NT2/D1 (cell line): ENCODE data around the gene KCNQ1.

Experiments
- DNase-seq: peaks from one replicate; pipeline ENCODE4 v3.0.0-alpha.2; 2011; ENCODE audit warnings: low read depth, low spot score
- H3K27me3 ChIP-seq: 2 replicates; pipeline ENCODE4 v1.6.0; 2011; ENCODE audit warnings: mild to moderate bottlenecking; ENCODE audit not compliant: insufficient read length, insufficient read depth
- H3K36me3 ChIP-seq: 2 replicates; pipeline ENCODE4 v1.6.1; 2011; ENCODE audit warnings: mild to moderate bottlenecking, low read length, mixed read lengths; ENCODE audit not compliant: insufficient read depth, insufficient read length
- H3K4me1 ChIP-seq: 2 replicates; pipeline ENCODE4 v1.5.1; 2011; ENCODE audit not compliant: insufficient read depth, insufficient read length
- H3K4me3 ChIP-seq: 2 replicates; pipeline ENCODE4 v1.5.1; 2011; ENCODE audit warnings: low read depth; ENCODE audit not compliant: insufficient read length
- H3K9ac ChIP-seq: 2 replicates; pipeline ENCODE4 v1.6.0; 2011; ENCODE audit warnings: low read depth; ENCODE audit not compliant: insufficient read length
- H3K9me3 ChIP-seq: 2 replicates; pipeline ENCODE4 v1.5.1; 2011; ENCODE audit warnings: mild to moderate bottlenecking, low read length; ENCODE audit not compliant: insufficient read depth
- SUZ12 ChIP-seq: IDR thresholded peaks from 2 replicates; pipeline ENCODE4 v1.6.1; 2011; ENCODE audit not compliant: insufficient read length, insufficient read depth; ENCODE audit errors: extremely low read depth
- YY1 ChIP-seq: IDR thresholded peaks from 2 replicates; pipeline ENCODE4 v1.6.1; 2011; ENCODE audit not compliant: insufficient read length, insufficient read depth
- ZNF274 ChIP-seq: IDR thresholded peaks from 2 replicates; pipeline ENCODE4 v1.6.1; 2011; ENCODE audit warnings: mild to moderate bottlenecking, low read depth, low read length

KCNQ1 gene

GRCh38 chr11:2780850-2781407, 336.1 kb downstream of the KCNQ1 start:
- peaks cover 9% of the 10 kb centered on the region for H3K27me3 ChIP-seq
- peaks cover 14% of the 10 kb centered on the region for H3K4me1 ChIP-seq
- H3K9ac ChIP-seq: no peak overlapping the region
- TF ChIP-seq ZNF274 (no peak), YY1 (no peak)
- peaks cover 10% of the 10 kb centered on the region for H3K9me3 ChIP-seq
- no peak overlapping the region for H3K4me3 ChIP-seq
- H3K36me3 ChIP-seq: no peaks in the 10 kb centered on the region
- no peak for DNase-seq

GRCh38 chr11:2781408-2782274, 336.8 kb downstream of the KCNQ1 start:
- no peak for DNase-seq
- Histone ChIP-seq H3K4me1 (peaks cover 14% of the 10 kb centered on the region), H3K36me3 (no peaks in the 10 kb centered on the region), H3K27me3 (peaks cover 4% of the 10 kb centered on the region), H3K9me3 (peaks cover 17% of the 10 kb centered on the region), H3K4me3 (no peak overlapping the region), H3K9ac (no peak overlapping the region)
- TF ChIP-seq ZNF274 (no peak), SUZ12 (no peak), YY1 (no peak)

DNA sequence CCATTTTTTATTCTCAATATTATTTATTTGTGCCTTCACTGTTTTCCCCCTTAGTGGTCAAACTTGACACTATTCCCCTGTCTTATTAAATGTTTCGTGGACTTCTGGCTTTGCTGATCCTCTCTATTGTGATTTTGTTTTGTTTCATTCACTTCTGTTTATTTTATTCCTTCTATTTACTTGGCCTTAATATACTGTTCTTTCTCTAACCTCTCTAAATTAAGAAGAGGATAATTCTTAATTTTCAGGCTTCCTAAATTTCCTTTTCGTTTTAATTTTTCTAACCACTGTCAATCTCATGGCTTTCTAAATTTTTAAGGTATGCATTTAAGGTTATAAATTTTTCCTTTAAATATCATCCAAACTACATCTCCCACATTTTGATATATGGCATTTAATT, 338.0 kb downstream of the KCNQ1 start:
- H3K4me3 ChIP-seq: no peak overlapping the region
- H3K27me3 ChIP-seq: no peaks in the 10 kb centered on the region
- H3K4me1 ChIP-seq: peaks cover 10% of the 10 kb centered on the region
- no peak overlapping the region for H3K9ac ChIP-seq
- H3K9me3 ChIP-seq: peaks cover 24% of the 10 kb centered on the region
- no peak for DNase-seq
- no peaks in the 10 kb centered on the region for H3K36me3 ChIP-seq
- TF ChIP-seq SUZ12 (no peak), ZNF274 (no peak), YY1 (no peak)

DNA sequence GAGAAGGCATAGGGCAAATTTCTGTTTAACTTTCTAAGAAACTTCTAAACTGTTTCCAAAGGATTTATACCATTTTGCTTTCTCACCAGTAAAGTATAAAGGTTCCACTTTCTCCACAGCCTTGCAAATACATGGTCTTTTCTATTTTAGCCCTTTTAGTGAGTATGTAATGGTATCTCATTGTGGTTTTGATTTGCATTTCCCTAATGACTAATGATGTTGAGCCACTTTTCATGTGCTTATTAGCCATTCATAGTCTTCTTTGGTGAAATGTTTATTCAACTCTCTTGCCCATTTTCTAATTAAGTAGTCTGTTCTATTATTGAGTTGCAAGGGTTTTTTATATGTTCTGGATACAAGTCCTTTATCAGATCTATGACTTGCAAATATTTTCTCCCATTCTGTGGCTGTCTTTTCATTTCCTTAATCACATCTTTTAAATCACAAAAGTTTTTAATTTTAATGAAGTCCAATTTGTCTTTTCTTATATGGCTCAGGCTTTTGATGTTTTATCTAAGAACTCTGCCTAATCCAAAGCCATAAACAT, 338.8 kb downstream of the KCNQ1 start:
- peaks cover 11% of the 10 kb centered on the region for H3K4me1 ChIP-seq
- no peak overlapping the region for H3K4me3 ChIP-seq
- no peaks in the 10 kb centered on the region for H3K36me3 ChIP-seq
- no peak for TF ChIP-seq SUZ12
- peaks cover 24% of the 10 kb centered on the region for H3K9me3 ChIP-seq
- DNase-seq: no peak
- no peaks in the 10 kb centered on the region for H3K27me3 ChIP-seq
- no peak overlapping the region for H3K9ac ChIP-seq

- H3K36me3 ChIP-seq: no peaks in the 10 kb centered on the region
- H3K4me3 ChIP-seq: no peak overlapping the region
- H3K9me3 ChIP-seq: peaks cover 24% of the 10 kb centered on the region
- TF ChIP-seq SUZ12 (no peak), ZNF274 (no peak), YY1 (no peak)
- H3K4me1 ChIP-seq: peaks cover 18% of the 10 kb centered on the region
- H3K27me3 ChIP-seq: peaks cover 27% of the 10 kb centered on the region
- no peak for DNase-seq
- H3K9ac ChIP-seq: no peak overlapping the region
Measured at GRCh38 chr11:2787816-2788167, 343.0 kb downstream of the KCNQ1 start.

- Histone ChIP-seq H3K9ac (peak overlapping the region; percentile 58), H3K4me1 (peaks cover 18% of the 10 kb centered on the region)
- no peak for DNase-seq
Measured at GRCh38 chr11:2788168-2789071, 343.6 kb downstream of the KCNQ1 start.

More at GRCh38 chr11:2788168-2789071, 343.6 kb downstream of the KCNQ1 start:
- H3K36me3 ChIP-seq: no peaks in the 10 kb centered on the region
- no peak overlapping the region for H3K4me3 ChIP-seq
- H3K27me3 ChIP-seq: peaks cover 27% of the 10 kb centered on the region
- peaks cover 24% of the 10 kb centered on the region for H3K9me3 ChIP-seq
- TF ChIP-seq SUZ12: no peak
- no peak for TF ChIP-seq ZNF274
- no peak for TF ChIP-seq YY1
